Measurements from ENCODE around the gene UGT1A6. TPM values are rescaled to one million over a fixed set of nuclear protein-coding genes. Genes with fewer than 3 reads are reported as not detected.
"Not testable (repeated sequence)": the region's sequence is repeated elsewhere in the genome, so short reads cannot be mapped to it uniquely, and the experiment has no call there.

The UGT1A6 gene
- total and polyA plus RNA-seq, 2 donors (not counting 3 experiments of a cell fraction or from before 2014, with no cell fraction given) = not detected

DNA sequence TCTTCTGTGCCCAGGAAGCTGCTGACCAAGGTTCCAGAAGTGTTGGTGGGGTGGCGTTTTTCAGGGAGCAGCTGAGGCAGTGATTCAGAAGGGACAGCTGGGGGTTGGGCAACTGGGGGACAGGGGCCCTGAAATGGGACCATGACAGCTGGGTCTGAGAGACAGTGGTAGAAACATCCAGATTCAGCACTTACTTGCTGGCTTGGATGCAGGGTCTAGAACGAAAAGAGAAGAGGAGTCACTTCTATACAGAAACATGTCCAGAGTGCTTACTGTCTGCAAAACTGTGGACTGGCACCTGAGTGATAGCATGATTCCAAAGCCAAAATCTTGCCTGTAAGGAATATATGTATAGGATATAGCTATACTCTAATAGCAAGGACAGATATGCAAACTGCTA lies 53.1 kb downstream of the UGT1A6 start:
- H3K9me1 ChIP-seq (replicated peaks; ENCODE audit: control insufficient read depth, extremely low read depth, insufficient read depth, low read length); POLR2A ChIA-PET; BruUV-seq (replicated peaks); FAIRE-seq; CTCF ChIA-PET; intact Hi-C loops (cut with micrococcal nuclease); H4K20me1 ChIP-seq (replicated peaks; ENCODE audit: control insufficient read depth, extremely low read depth, insufficient read depth, low read length); H3K4me3 ChIP-seq (replicated peaks in 1 of 3; ENCODE audit: insufficient read depth in 1 of 3, low read depth in 1 of 3, low read length in 3 of 3); H3K79me2 ChIP-seq (ENCODE audit: control insufficient read depth, insufficient read depth, low read length); dilution Hi-C loops (cut with MboI; ENCODE audit: extremely low pct_ligation_motif_present, low sequenced_read_pairs); H3K27me3 ChIP-seq (ENCODE audit: control insufficient read depth in 2 of 2, insufficient read depth in 2 of 2, low read length in 2 of 2); H3K27ac ChIP-seq (ENCODE audit: insufficient read depth, low read depth, low read length); DNase-seq (ENCODE audit: low read depth, low spot score); H3K9me3 ChIP-seq (replicated peaks; ENCODE audit: control insufficient read depth, insufficient read depth, low read length); H3K9ac ChIP-seq (replicated peaks; ENCODE audit: extremely low read depth, insufficient read depth, low read length); H2AFZ ChIP-seq (ENCODE audit: low read depth, low read length); H3K36me3 ChIP-seq (ENCODE audit: control insufficient read depth in 2 of 2, extremely low read depth in 1 of 2, insufficient read depth in 2 of 2, low read length in 2 of 2); H3K4me2 ChIP-seq (ENCODE audit: insufficient read depth, low read length); H3K4me1 ChIP-seq (ENCODE audit: control insufficient read depth, extremely low read depth, insufficient read depth, low read length): not testable (repeated sequence)

DNA sequence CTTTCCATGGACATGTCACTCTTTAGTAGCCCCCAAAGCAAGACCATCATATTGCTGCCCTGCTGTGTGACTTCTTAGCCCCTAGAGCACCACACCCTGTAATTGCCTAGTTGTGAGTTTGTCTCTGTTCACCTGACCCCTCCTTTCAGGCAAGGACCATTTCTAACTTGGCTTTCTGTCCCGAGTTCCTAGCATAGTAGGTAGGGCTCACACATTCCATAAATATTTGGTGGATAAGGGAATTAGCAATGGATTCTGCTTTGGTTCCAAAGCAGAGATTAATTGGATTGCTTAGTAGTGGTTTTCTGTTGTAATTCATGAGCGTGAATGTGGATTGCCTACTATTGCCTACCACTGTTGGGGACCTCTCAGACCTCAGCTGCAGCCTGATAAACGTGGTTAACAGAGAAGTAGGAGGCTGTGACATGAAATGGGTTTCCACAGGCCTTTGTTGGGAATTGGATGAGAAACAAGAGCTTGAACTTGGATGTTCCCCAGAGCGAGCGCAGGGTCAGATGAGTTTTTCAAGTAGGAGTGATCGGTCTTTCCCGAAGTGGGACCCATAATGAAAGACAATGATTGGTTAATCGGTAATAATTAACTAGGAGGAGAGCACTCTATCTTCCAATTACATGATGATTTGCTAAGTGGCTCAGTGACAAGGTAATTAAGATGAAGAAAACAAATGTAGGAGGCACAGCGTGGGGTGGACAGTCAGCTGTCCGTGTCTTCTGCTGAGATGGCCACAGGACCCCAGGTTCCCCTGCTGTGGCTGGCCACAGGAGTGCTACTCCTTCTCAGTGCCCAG lies 54.0 kb downstream of the UGT1A6 start:
- Histone ChIP-seq H3K9me1 (replicated peaks; ENCODE audit: control insufficient read depth, extremely low read depth, insufficient read depth, low read length) (no peaks in the 10 kb centered on the region), H3K4me2 (ENCODE audit: insufficient read depth, low read length) (no peak overlapping the region), H3K9me3 (replicated peaks; ENCODE audit: control insufficient read depth, insufficient read depth, low read length) (no peaks in the 10 kb centered on the region), H3K4me3 (replicated peaks in 1 of 3; ENCODE audit: insufficient read depth in 1 of 3, low read depth in 1 of 3, low read length in 3 of 3) (no peak overlapping the region), H3K27me3 (ENCODE audit: control insufficient read depth in 2 of 2, insufficient read depth in 2 of 2, low read length in 2 of 2) (no peaks in the 10 kb centered on the region), H4K20me1 (replicated peaks; ENCODE audit: control insufficient read depth, extremely low read depth, insufficient read depth, low read length) (no peaks in the 10 kb centered on the region), H2AFZ (ENCODE audit: low read depth, low read length) (no peak overlapping the region), H3K27ac (ENCODE audit: insufficient read depth, low read depth, low read length) (no peak overlapping the region), H3K36me3 (ENCODE audit: control insufficient read depth in 2 of 2, extremely low read depth in 1 of 2, insufficient read depth in 2 of 2, low read length in 2 of 2) (no peaks in the 10 kb centered on the region), H3K9ac (replicated peaks; ENCODE audit: extremely low read depth, insufficient read depth, low read length) (no peak overlapping the region), H3K4me1 (ENCODE audit: control insufficient read depth, extremely low read depth, insufficient read depth, low read length) (no peaks in the 10 kb centered on the region), H3K79me2 (ENCODE audit: control insufficient read depth, insufficient read depth, low read length) (no peaks in the 10 kb centered on the region)
- CTCF ChIA-PET = no interaction called here
- dilution Hi-C loops (cut with MboI; ENCODE audit: extremely low pct_ligation_motif_present, low sequenced_read_pairs) (no loop called here), intact Hi-C loops (cut with micrococcal nuclease) (no loop called here)
- BruUV-seq (replicated peaks) = no TSS peak
- no peak for DNase-seq (ENCODE audit: low read depth, low spot score)
- TF ChIP-seq MYC (IDR thresholded peaks at IDR 0.05; ENCODE audit: low read depth, low read length) (no peak), MAX (IDR thresholded peaks at IDR 0.05; ENCODE audit: insufficient read depth, insufficient read length) (no peak), EZH2 (IDR thresholded peaks at IDR 0.05; ENCODE audit: borderline replicate concordance, low read depth, low read length, severe bottlenecking) (no peak), FOS (IDR thresholded peaks at IDR 0.05; ENCODE audit: borderline replicate concordance, insufficient read depth, low read length) (no peak), JUN (IDR thresholded peaks at IDR 0.05; ENCODE audit: borderline replicate concordance, insufficient read depth, insufficient read length, low read depth) (no peak), POLR2A (IDR thresholded peaks at IDR 0.05; ENCODE audit: low read depth, low read length) (no peak), CTCF (IDR thresholded peaks at IDR 0.05; ENCODE audit: extremely low read depth in 1 of 2, insufficient read depth in 1 of 2, low read depth in 1 of 2, low read length in 2 of 2) (no peak), GATA2 (IDR thresholded peaks at IDR 0.05; ENCODE audit: insufficient read depth, insufficient read length, low read depth, low read length) (no peak), POLR2AphosphoS5 (IDR thresholded peaks at IDR 0.05; ENCODE audit: insufficient read depth, low read depth, low read length) (no peak)
- no peak for FAIRE-seq
- POLR2A ChIA-PET = no interaction called here
